GM12878 (cell line): ENCODE measurements around the gene ANKRD33B. TPM values are rescaled to one million over a fixed set of nuclear protein-coding genes. Genes with fewer than 3 reads are reported as not detected.

Experiments used
- ATAC-seq: fragments of 200-7000 bp; cut with Tn5 transposase; 3 replicates; pipeline ENCODE4 v1.9.1; 2020; ENCODE audit warnings: mild to moderate bottlenecking, moderate library complexity
- BruUV-seq: library from RNA; stranded (reverse); fragments of 400-500 nt; replicated peaks from 2 replicates; lab custom pipeline; 2021; lab: Mats Ljungman, UMichigan
- CTCF ChIA-PET: fragments of 300-600 bp; sonication (Branson Sonifier 250); formaldehyde crosslinking; extraction: SDS; loops from one replicate; lab custom pipeline; 2021; ENCODE audit warnings: inconsistent platforms; lab: Yijun Ruan, JAX
- POLR2A ChIA-PET: fragments of 350-600 bp; formaldehyde crosslinking; extraction: SDS; loops from one replicate; lab custom pipeline; 2021; ENCODE audit warnings: inconsistent platforms; lab: Charles Lee
- RAD21 ChIA-PET: fragments of 300-600 bp; sonication (Branson Sonifier 250); formaldehyde crosslinking; loops from one replicate; lab custom pipeline; 2023; ENCODE audit warnings: antibody characterized with exemption; ENCODE audit not compliant: unreplicated experiment; lab: Charles Lee
- SMC1A ChIA-PET: fragments of 300-600 bp; sonication (Branson Sonifier 250); formaldehyde crosslinking; loops from one replicate; lab custom pipeline; 2023; ENCODE audit not compliant: unreplicated experiment, uncharacterized antibody; lab: Charles Lee
- DNase-seq: peaks from one replicate; pipeline ENCODE4 v3.0.0-alpha.2; 2011; ENCODE audit warnings: low read depth, low spot score
- FAIRE-seq: peaks from 3 replicates; lab custom pipeline; 2011; peaks lifted over from hg19 to GRCh38; lab: Jason Lieb, UNC
- H2AFZ ChIP-seq: 2 replicates; pipeline ENCODE4 v1.6.0; 2011; ENCODE audit warnings: low read depth, low read length, control low read depth; ENCODE audit not compliant: control insufficient read depth
- H3K27ac ChIP-seq: 2 replicates; pipeline ENCODE4 v1.5.1; 2011; ENCODE audit warnings: control low read depth; ENCODE audit not compliant: control insufficient read depth, insufficient read depth
- H3K27me3 ChIP-seq, 2 experiments: replicated peaks in 1 of 2; 2 replicates each; pipeline versions ENCODE4 v1.6.0 to v1.6.1; 2011; ENCODE audit warnings: low read length in 1 of 2; ENCODE audit not compliant: control insufficient read depth in 2 of 2, insufficient read depth in 2 of 2
- H3K36me3 ChIP-seq, 2 experiments: 2 replicates each; pipeline ENCODE4 v1.5.1; 2011; ENCODE audit warnings: low read length in 1 of 2; ENCODE audit not compliant: control insufficient read depth in 2 of 2, insufficient read depth in 2 of 2
- H3K4me1 ChIP-seq: 2 replicates; pipeline ENCODE4 v1.6.1; 2011; ENCODE audit warnings: mild to moderate bottlenecking, low read length, moderate library complexity, mixed read lengths; ENCODE audit not compliant: control insufficient read depth, insufficient read depth
- H3K4me2 ChIP-seq: 2 replicates; pipeline ENCODE4 v1.6.0; 2011; ENCODE audit warnings: control low read depth; ENCODE audit not compliant: control insufficient read depth, insufficient read depth
- H3K4me3 ChIP-seq: fragments of 200-600 bp; sonication (generic); 2 replicates; pipeline ENCODE4 v1.5.1; 2016
- H3K79me2 ChIP-seq: 2 replicates; pipeline ENCODE4 v1.6.0; 2011; ENCODE audit warnings: low read length; ENCODE audit not compliant: control insufficient read depth, insufficient read depth
- H3K9ac ChIP-seq: 2 replicates; pipeline ENCODE4 v1.8.0; 2011; ENCODE audit warnings: low read length, control low read depth, mixed read lengths; ENCODE audit not compliant: control insufficient read depth, insufficient read depth
- H3K9me3 ChIP-seq: replicated peaks from 3 replicates; pipeline ENCODE4 v1.5.1; 2011; ENCODE audit warnings: mild to moderate bottlenecking, low read length; ENCODE audit not compliant: control insufficient read depth, insufficient read depth
- H4K20me1 ChIP-seq: 2 replicates; pipeline ENCODE4 v1.6.0; 2011; ENCODE audit not compliant: control insufficient read depth, insufficient read depth
- BMI1 ChIP-seq: fragments of 450-650 bp; IDR thresholded peaks from 2 replicates; pipeline ENCODE4 v1.6.1; 2016; ENCODE audit warnings: mild to moderate bottlenecking, moderate library complexity, borderline replicate concordance
- CBX5 ChIP-seq: sonication (generic); IDR thresholded peaks from 2 replicates; pipeline ENCODE4 v1.6.1; 2016; ENCODE audit warnings: low read depth, moderate library complexity, mild to moderate bottlenecking, inconsistent platforms
- CTCF ChIP-seq, 3 experiments: IDR thresholded peaks in 2 of 3; conservative IDR thresholded peaks in 1 of 3; 2 replicates each; pipeline ENCODE4 v1.5.1; 2011; ENCODE audit warnings: low read depth in 3 of 3, low read length in 3 of 3, mild to moderate bottlenecking in 3 of 3, control low read depth in 2 of 3, moderate library complexity in 2 of 3, inconsistent platforms in 1 of 3, mixed read lengths in 1 of 3; ENCODE audit not compliant: control insufficient read depth in 2 of 3, insufficient read depth in 1 of 3; ENCODE audit errors: extremely low read depth in 1 of 3
- EED ChIP-seq: sonication (generic); IDR thresholded peaks from 2 replicates; pipeline ENCODE4 v1.6.1; 2016; ENCODE audit warnings: antibody characterized with exemption, low read depth
- GABPA ChIP-seq: IDR thresholded peaks from 2 replicates; pipeline ENCODE4 v1.6.1; 2014; ENCODE audit warnings: antibody characterized with exemption, low read depth, mild to moderate bottlenecking, inconsistent platforms
- MEF2A ChIP-seq: IDR thresholded peaks from 2 replicates; pipeline ENCODE4 v1.6.1; 2011; ENCODE audit warnings: low read depth, mild to moderate bottlenecking, low read length, moderate library complexity; ENCODE audit not compliant: insufficient read depth
- NR2C1 ChIP-seq: fragments of 450-650 bp; IDR thresholded peaks from 2 replicates; pipeline ENCODE4 v1.6.1; 2017; ENCODE audit warnings: antibody characterized with exemption, mild to moderate bottlenecking, moderate library complexity
- POLR2A ChIP-seq: IDR thresholded peaks from 2 replicates; pipeline ENCODE4 v1.6.1; 2011; ENCODE audit warnings: low read depth, mild to moderate bottlenecking, low read length
- POLR2AphosphoS2 ChIP-seq: IDR thresholded peaks from 2 replicates; pipeline ENCODE4 v1.6.1; 2011; ENCODE audit warnings: low read depth, mild to moderate bottlenecking, low read length, improper control_type of control experiment, moderate library complexity
- RBBP5 ChIP-seq: fragments of 200-600 bp; sonication (generic); conservative IDR thresholded peaks from 2 replicates; pipeline ENCODE4 v1.6.1; 2016
- RCOR1 ChIP-seq: conservative IDR thresholded peaks from 2 replicates; pipeline ENCODE4 v1.6.1; 2012; ENCODE audit warnings: low read depth, low read length, improper control_type of control experiment
- SMAD5 ChIP-seq: IDR thresholded peaks from 2 replicates; pipeline ENCODE4 v1.6.1; 2016; ENCODE audit warnings: antibody characterized with exemption, low read depth
- SUPT20H ChIP-seq: IDR thresholded peaks from 2 replicates; pipeline ENCODE4 v1.6.1; 2011; ENCODE audit warnings: low read depth, mild to moderate bottlenecking, low read length, moderate library complexity, borderline replicate concordance; ENCODE audit not compliant: control insufficient read depth
- TARDBP ChIP-seq: IDR thresholded peaks from 2 replicates; pipeline ENCODE4 v1.6.1; 2016; ENCODE audit warnings: borderline replicate concordance
- WGBS: methylation state at CpG from one replicate; pipeline ENCODE4 v1.1.6; 2016; ENCODE audit warnings: low lambda C conversion rate; ENCODE audit not compliant: insufficient replicate concordance, insufficient coverage; ENCODE audit errors: missing lambda C conversion rate; 5-methylcytosine and 5-hydroxymethylcytosine counted together
- in situ Hi-C: fragments of 300-500 bp; cut with MboI; formaldehyde crosslinking; loops from 9 replicates; pipeline ENCODE4 v1.14.3; 2018; ENCODE audit warnings: mixed read lengths
- intact Hi-C: fragments of 100-400 bp; cut with micrococcal nuclease; formaldehyde crosslinking; loops from one replicate; pipeline ENCODE4 v1.14.2; 2022; ENCODE audit not compliant: unreplicated experiment
- polyA plus RNA-seq, 11 experiments: library from polyadenylated mRNA; depleted of rRNA in 4 of 11; unstranded in 6 of 11; stranded (reverse) in 5 of 11; fragments of >200 nt; fragmentation: Nextera tagmentation in 4 of 11; fragmentation: Illumina TruSeq in 1 of 11; extraction: Ambion mirVana in 4 of 11; extraction: Trizol in 1 of 11; gene quantifications; 1 replicate in 1 of 11; 2 replicates in 10 of 11; pipeline versions ENCODE4 v1.2.1 to v1.2.3, GENCODE V29; 2011 to 2016; ENCODE audit warnings: inconsistent platforms in 2 of 11, missing spikeins in 2 of 11, low read depth in 1 of 11
- total RNA-seq, 4 experiments: library from RNA; depleted of rRNA in 3 of 4; stranded (reverse); fragments of >200 nt in 3 of 4; fragmentation: Illumina TruSeq in 1 of 4; extraction: Trizol in 1 of 4; gene quantifications; 2 replicates each; pipeline versions ENCODE4 v1.2.1 to v1.2.3, GENCODE V29; 2013 to 2021
- TF ChIP-seq, protein P1 (sequence below): fragments of 450-650 bp; IDR thresholded peaks from 2 replicates; pipeline ENCODE4 v1.6.1; 2016; ENCODE audit warnings: mild to moderate bottlenecking, moderate library complexity, borderline replicate concordance
- TF ChIP-seq, protein P2 (sequence below): IDR thresholded peaks from 2 replicates; pipeline ENCODE4 v1.6.1; 2012; ENCODE audit warnings: low read depth, low read length, improper control_type of control experiment

The ANKRD33B gene
- total and polyA plus RNA-seq, 10 of the 15 experiments (the other 5 are each of a cell fraction or from before 2014, with no cell fraction given), result 4.9 to 61.6 (median 15.6) TPM

- ChIA-PET POLR2A (interaction anchor here (1.2 kb wide), 1 partner anchor 19 kb away, joined by 3 read pairs; no protein-coding TSS in a partner anchor), RAD21 (interaction anchor here (0.9 to 1.4 kb wide), 2 partner anchors 21 to 22 kb away, joined by 3 read pairs; no protein-coding TSS in a partner anchor), SMC1A (interaction anchor here (1.0 to 1.6 kb wide), 4 partner anchors 11 to 36 kb away, joined by 4 to 5 read pairs (median 4); no protein-coding TSS in a partner anchor), CTCF (interaction anchor here (0.8 to 1.3 kb wide), 2 partner anchors 11 to 29 kb away, joined by 3 to 4 read pairs; no protein-coding TSS in a partner anchor)
- 88% methylated on average over 18 of the region's 18 CpGs for WGBS
- H3K27ac ChIP-seq, result no peak overlapping the region
- no peak; the same call in 2 of the 3 replicates for ATAC-seq
- no peak overlapping the region for H2AFZ ChIP-seq
- no peak overlapping the region for H3K4me3 ChIP-seq
- no peak overlapping the region for H3K4me2 ChIP-seq
- H3K9ac ChIP-seq, result no peak overlapping the region
- no peak for DNase-seq
- H3K4me1 ChIP-seq, result no peaks in the 10 kb centered on the region; the same call in 1 of the 2 replicates
- no peaks in the 10 kb centered on the region; the same call in none of the 2 replicates for H3K79me2 ChIP-seq
- H3K27me3 ChIP-seq, result no peaks in the 10 kb centered on the region
- in situ Hi-C loops, result no loop called here
- no TSS peak for BruUV-seq
- FAIRE-seq, result no peak
- 0 out of 3 replicates have a peak, but pooled peaks cover 2% of the 10 kb centered on the region for H3K9me3 ChIP-seq
- H4K20me1 ChIP-seq, result no peaks in the 10 kb centered on the region
- peaks cover 21 to 37% of the 10 kb centered on the region in 2 experiments; a peak in 3 of 4 replicates for H3K36me3 ChIP-seq
- intact Hi-C loops, result loop anchor here (2.0 kb wide), 1 partner anchor 29 kb away; no protein-coding TSS in a partner anchor
- TF ChIP-seq, protein P1, sequence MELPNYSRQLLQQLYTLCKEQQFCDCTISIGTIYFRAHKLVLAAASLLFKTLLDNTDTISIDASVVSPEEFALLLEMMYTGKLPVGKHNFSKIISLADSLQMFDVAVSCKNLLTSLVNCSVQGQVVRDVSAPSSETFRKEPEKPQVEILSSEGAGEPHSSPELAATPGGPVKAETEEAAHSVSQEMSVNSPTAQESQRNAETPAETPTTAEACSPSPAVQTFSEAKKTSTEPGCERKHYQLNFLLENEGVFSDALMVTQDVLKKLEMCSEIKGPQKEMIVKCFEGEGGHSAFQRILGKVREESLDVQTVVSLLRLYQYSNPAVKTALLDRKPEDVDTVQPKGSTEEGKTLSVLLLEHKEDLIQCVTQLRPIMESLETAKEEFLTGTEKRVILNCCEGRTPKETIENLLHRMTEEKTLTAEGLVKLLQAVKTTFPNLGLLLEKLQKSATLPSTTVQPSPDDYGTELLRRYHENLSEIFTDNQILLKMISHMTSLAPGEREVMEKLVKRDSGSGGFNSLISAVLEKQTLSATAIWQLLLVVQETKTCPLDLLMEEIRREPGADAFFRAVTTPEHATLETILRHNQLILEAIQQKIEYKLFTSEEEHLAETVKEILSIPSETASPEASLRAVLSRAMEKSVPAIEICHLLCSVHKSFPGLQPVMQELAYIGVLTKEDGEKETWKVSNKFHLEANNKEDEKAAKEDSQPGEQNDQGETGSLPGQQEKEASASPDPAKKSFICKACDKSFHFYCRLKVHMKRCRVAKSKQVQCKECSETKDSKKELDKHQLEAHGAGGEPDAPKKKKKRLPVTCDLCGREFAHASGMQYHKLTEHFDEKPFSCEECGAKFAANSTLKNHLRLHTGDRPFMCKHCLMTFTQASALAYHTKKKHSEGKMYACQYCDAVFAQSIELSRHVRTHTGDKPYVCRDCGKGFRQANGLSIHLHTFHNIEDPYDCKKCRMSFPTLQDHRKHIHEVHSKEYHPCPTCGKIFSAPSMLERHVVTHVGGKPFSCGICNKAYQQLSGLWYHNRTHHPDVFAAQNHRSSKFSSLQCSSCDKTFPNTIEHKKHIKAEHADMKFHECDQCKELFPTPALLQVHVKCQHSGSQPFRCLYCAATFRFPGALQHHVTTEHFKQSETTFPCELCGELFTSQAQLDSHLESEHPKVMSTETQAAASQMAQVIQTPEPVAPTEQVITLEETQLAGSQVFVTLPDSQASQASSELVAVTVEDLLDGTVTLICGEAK, result no peak
- no peak for TF ChIP-seq RBBP5
- no peak for TF ChIP-seq EED
- TF ChIP-seq SMAD5, result 0 out of 2 replicates have a peak, but pooled peaks have one; percentile 28
- no peak for TF ChIP-seq NR2C1
- TF ChIP-seq MEF2A, result no peak
- TF ChIP-seq GABPA, result no peak
- TF ChIP-seq CTCF (IDR thresholded peaks at IDR 0.05 in 2 of 3, conservative IDR thresholded peaks at IDR 0.05 in 1 of 3; ENCODE audit: control insufficient read depth in 2 of 3, extremely low read depth in 1 of 3, insufficient read depth in 1 of 3, low read depth in 3 of 3, low read length in 3 of 3), result no peak
- TF ChIP-seq, protein P2, sequence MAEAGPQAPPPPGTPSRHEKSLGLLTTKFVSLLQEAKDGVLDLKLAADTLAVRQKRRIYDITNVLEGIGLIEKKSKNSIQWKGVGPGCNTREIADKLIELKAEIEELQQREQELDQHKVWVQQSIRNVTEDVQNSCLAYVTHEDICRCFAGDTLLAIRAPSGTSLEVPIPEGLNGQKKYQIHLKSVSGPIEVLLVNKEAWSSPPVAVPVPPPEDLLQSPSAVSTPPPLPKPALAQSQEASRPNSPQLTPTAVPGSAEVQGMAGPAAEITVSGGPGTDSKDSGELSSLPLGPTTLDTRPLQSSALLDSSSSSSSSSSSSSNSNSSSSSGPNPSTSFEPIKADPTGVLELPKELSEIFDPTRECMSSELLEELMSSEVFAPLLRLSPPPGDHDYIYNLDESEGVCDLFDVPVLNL, result no peak
- TF ChIP-seq RCOR1, result no peak
- TF ChIP-seq CBX5, result no peak
- no peak for TF ChIP-seq TARDBP
- TF ChIP-seq BMI1, result no peak
- no peak for TF ChIP-seq POLR2AphosphoS2
- peak; percentile 53 for TF ChIP-seq POLR2A
- TF ChIP-seq SUPT20H, result no peak
Observed at GRCh38 chr5:10655972-10656830, 92.3 kb downstream of the ANKRD33B start.
